ENCODE results near the gene TIMM17B.
A peak's percentile ranks its signal among the peaks of the same experiment; 100 is the strongest.

The TIMM17B gene

GRCh38 chrX:48918643-48919340 is 21.2 kb upstream of the TIMM17B start, which contains the start of gene PIM2:
TSS of gene PIM2 (minus strand) at chrX:48919024. CDS start at chrX:48918834, 190 bp downstream.
- no peak for DNase-seq (ENCODE audit: low read depth)

- no peak for DNase-seq (ENCODE audit: low read depth)
These were observed 20.7 kb upstream of the TIMM17B start for GRCh38 chrX:48918301-48918642.

- peak; percentile 69 for DNase-seq (ENCODE audit: low read depth)
These were observed 19.8 kb upstream of the TIMM17B start for GRCh38 chrX:48917139-48918001.

GRCh38 chrX:48914593-48915493 is 17.3 kb upstream of the TIMM17B start:
- no peak for DNase-seq (ENCODE audit: low read depth)

- DNase-seq (ENCODE audit: low read depth), result no peak
These were observed 16.2 kb upstream of the TIMM17B start for GRCh38 chrX:48913605-48914366.

DNA sequence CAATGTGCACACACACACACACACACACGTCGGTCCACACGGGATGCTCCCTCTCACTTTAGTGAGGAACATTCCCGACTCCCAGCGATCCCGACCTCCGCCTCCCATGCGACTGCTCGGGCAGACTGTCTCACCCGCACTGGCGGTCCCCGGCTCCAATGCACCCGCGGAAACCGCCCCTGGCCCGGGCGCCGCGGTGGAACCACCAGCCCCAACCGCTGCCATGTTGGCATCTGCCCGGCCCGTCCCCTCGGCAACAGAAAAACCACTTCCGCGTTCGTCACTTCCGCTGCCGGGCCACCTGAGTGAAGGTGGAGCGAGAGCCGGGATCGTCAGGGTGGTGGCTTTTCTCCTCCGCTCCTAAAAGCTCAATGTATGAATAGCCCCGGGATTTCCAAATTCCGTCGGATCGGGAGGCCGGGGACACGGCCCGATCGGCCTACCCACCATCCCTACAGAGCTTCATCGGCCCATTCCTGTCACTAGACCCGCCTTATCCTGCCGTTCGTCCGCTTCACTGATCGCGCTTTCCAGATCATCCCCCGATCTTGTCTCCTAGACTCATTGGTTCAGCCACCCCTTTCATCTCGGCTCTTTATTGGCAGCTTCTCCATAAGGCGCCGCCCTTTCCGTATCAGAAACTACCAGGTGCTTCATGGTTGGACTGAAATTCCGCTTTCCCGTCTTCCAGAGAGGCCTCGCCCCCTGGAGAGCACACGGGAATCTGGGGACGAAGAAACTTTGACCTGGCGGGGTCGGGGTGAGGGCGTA is 14.0 kb upstream of the TIMM17B start, which contains the start of gene SLC35A2:
Gene SLC35A2, minus strand, starts transcription at position 235 of the 771 bp plus-strand sequence. Its CDS starts 10 bp downstream, at position 225.
- no peak for DNase-seq (ENCODE audit: low read depth)

DNA sequence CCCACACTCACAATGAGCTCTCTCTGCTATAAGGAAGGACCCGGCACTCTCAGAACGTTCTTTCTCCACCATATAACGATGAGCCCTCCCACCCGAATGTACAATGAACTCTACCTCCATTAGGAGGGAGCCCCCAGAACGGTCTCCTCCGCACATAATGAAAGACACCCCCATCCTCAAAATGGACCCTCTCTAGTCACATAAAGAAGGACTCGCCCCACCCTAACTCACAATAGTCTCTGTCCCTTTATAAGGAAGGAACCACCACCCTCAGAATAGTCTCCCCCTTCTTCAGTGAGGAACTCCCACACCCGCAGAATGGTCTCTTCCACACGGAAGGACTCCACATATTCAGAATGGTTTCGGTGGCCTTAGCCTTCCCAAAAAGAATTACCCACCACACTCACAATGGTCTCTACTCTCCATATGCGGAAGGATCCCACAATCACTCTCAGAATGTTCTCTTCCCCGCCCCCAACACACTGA is 13.4 kb upstream of the TIMM17B start:
- no peak for DNase-seq (ENCODE audit: low read depth)

- DNase-seq (ENCODE audit: low read depth), result no peak
These were observed 12.2 kb upstream of the TIMM17B start for GRCh38 chrX:48909703-48910294.

- no peak for DNase-seq (ENCODE audit: low read depth)
These were observed 11.0 kb upstream of the TIMM17B start for GRCh38 chrX:48908600-48908999.

- DNase-seq (ENCODE audit: low read depth), result no peak
These were observed 7.7 kb upstream of the TIMM17B start for GRCh38 chrX:48905090-48905790.

- DNase-seq (ENCODE audit: low read depth), result no peak
These were observed 7.1 kb upstream of the TIMM17B start for GRCh38 chrX:48904626-48905025.

GRCh38 chrX:48904180-48904579 is 6.6 kb upstream of the TIMM17B start:
- DNase-seq (ENCODE audit: low read depth), result no peak

GRCh38 chrX:48903290-48903689 is 5.7 kb upstream of the TIMM17B start:
- DNase-seq (ENCODE audit: low read depth), result no peak

- DNase-seq (ENCODE audit: low read depth), result no peak
These were observed 5.2 kb upstream of the TIMM17B start for GRCh38 chrX:48902776-48903175.

- no peak for DNase-seq (ENCODE audit: low read depth)
These were observed 4.6 kb upstream of the TIMM17B start for GRCh38 chrX:48902135-48902534.

- DNase-seq (ENCODE audit: low read depth), result no peak
These were observed 3.5 kb upstream of the TIMM17B start for GRCh38 chrX:48901069-48901468.

GRCh38 chrX:48899078-48899410 is 1.5 kb upstream of the TIMM17B start:
- DNase-seq (ENCODE audit: low read depth), result no peak

DNA sequence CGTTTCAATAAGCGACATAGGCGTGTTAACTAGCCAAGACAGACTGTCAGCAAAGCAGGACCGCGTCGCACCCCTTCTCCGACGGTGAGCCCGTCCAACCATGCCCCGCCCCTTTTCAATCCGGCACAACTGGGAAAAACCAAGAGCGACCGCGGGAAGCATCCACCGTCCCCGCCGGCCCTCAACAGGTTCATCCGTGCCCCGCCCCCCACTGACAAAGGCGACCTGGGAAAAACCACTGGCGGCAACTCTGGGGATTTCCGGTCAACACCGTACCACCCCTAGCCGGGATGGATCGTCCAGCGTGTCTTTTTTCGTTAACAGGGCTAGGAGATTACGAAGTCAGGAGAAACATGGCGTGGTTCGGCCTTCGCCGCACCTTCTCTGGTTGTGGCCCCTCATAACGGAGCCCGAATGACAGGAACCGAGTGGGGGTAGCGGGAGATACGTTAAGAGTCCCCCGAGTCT is 377 bp downstream of the TIMM17B start:
- no peak for DNase-seq (ENCODE audit: low read depth)

DNA sequence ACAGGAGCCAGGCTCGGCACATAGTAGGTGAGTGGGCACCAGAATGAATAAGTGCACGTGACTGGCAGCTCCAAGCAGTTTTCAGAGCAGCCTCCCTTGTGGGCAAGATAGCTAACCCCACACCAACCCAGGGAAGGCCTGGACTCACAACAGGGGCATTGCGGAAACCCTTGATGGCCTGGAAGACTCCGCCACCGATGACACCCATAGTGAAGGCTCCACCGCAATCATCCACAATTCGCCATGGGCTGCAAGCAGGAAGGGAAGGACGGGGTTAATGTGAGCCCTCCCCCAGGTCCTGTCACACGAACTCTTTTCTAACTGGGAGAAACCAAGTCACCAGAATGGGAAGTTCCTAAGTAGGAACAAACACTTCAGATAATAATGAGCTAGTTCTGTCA is 957 bp downstream of the TIMM17B start:
- no peak for DNase-seq (ENCODE audit: low read depth)
